H7 (cell line): Measurements from ENCODE around the gene PRIM2. TPM values are rescaled to one million over a fixed set of nuclear protein-coding genes. Genes with fewer than 3 reads are reported as not detected.
"Not testable (repeated sequence)": the region's sequence is repeated elsewhere in the genome, so short reads cannot be mapped to it uniquely, and the experiment has no call there.

Source experiments
- DNase-seq: peaks from one replicate; pipeline ENCODE4 v3.0.0; 2012
- H3K27me3 ChIP-seq: 2 replicates; pipeline ENCODE4 v1.6.0; 2011; ENCODE audit warnings: mild to moderate bottlenecking, low read length; ENCODE audit not compliant: control insufficient read depth, insufficient read depth
- H3K36me3 ChIP-seq: replicated peaks from 2 replicates; pipeline ENCODE4 v1.5.1; 2011; ENCODE audit warnings: low read length; ENCODE audit not compliant: control insufficient read depth, insufficient read depth
- H3K4me3 ChIP-seq: 2 replicates; pipeline ENCODE4 v1.5.1; 2011; ENCODE audit warnings: low read depth, mild to moderate bottlenecking, control low read depth, low read length, moderate library complexity; ENCODE audit not compliant: insufficient read depth
- total RNA-seq: library from RNA; depleted of rRNA; stranded (reverse); fragments of >200 nt; shearing (Covaris generic); gene quantifications from 2 replicates; pipeline ENCODE4 v1.2.3, GENCODE V29; 2014

The PRIM2 gene
- total RNA-seq, 1 experiment from 2014 or later: 66.1 TPM

DNA sequence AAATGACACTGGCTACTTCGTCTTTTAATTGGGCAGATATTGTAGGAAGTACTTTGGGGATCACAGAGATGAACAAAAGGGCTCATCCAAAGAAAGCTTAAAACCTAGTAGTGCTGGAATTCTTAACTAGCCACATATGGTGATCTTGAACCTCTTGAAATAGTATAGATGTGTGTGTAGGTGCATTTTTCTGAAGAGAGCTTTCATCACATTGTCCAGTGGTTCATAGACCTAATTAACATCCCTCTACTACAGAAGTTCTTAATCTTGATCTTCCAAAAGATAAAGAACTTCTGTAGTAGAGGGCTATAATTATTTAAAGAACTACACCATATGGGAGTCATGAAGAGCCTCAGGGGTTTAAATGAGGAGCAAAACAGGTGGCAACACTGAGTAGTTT, 2.3 kb upstream of the PRIM2 start:
- no peak for DNase-seq
- Histone ChIP-seq H3K27me3 (no peaks in the 10 kb centered on the region), H3K36me3 (peaks cover 9% of the 10 kb centered on the region)

DNA sequence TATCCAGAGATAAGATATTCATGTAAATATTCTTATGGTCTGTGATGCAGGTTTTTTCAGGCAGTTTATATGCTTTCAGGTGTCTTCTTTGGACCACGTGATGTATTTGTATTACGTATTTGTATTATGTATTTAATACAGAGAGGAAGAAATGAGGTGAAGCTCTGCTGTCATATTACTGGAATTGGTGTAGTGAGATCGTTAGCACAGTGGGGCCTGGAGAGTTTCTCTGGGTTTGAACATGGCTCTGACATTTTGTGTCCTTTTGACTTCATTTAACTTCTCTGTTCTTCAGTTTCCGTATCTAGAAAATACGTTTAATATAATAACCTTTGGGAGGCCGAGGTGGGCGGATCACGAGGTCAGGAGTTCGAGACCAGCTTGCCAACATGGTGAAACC, 1.6 kb upstream of the PRIM2 start:
- no peak for DNase-seq
- H3K36me3 ChIP-seq: peaks cover 12% of the 10 kb centered on the region
- H3K4me3 ChIP-seq: no peak overlapping the region
- no peaks in the 10 kb centered on the region for H3K27me3 ChIP-seq

More for the DNA sequence above, 2.3 kb upstream of the PRIM2 start:
- no peak overlapping the region for H3K4me3 ChIP-seq

DNA sequence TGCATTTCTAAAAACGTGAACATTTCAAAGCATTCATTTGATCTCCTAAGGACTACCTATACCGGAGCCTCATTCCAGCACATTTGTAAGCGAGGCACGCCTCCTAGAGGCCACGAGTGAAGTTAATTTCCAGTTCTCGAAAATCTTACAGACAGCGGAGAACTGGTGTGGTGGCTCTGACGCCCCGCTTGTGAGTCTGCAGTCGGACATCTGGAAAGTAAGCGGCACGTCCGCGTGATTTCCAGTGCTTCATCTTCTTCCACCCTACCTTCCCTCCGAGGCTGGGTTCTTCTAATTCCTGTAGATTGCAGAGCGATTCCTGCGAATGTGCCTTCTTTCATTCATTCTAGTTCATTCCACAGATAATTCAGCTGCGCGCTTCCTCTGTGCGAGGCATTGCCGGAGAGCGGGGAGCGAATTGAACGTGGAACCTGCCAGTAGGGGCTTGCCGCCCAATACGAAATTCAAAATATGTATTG, 810 bp upstream of the PRIM2 start:
- Histone ChIP-seq H3K4me3 (peak overlapping the region; percentile 74), H3K36me3 (peaks cover 17% of the 10 kb centered on the region), H3K27me3 (no peaks in the 10 kb centered on the region)
- DNase-seq: peak; percentile 72

- Histone ChIP-seq H3K36me3 (peaks cover 33% of the 10 kb centered on the region), H3K4me3 (no peak overlapping the region), H3K27me3 (no peaks in the 10 kb centered on the region)
- DNase-seq: no peak
Measured at GRCh38 chr6:57324538-57324937, 7.1 kb downstream of the PRIM2 start.

DNA sequence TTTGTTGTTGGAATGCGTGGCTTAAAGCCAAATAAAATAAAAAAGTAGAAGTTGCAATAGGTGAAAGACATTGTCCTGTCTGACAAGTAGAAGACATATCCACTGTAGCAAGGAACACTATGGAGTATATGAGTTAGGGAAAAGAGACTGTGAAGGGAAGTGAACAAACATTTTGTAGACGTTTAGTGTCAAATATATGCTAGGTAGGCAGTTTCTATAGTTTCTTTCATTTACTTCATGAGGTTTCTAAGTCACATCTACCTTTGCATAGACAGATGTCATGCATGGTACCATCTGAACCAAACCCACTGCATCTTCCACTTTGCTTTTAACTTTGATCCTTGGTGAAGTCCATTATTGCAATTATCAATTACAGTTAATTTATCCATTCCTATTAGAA, 9.9 kb downstream of the PRIM2 start:
- Histone ChIP-seq H3K36me3 (peaks cover 18% of the 10 kb centered on the region), H3K27me3 (no peaks in the 10 kb centered on the region), H3K4me3 (no peak overlapping the region)
- DNase-seq: no peak

DNA sequence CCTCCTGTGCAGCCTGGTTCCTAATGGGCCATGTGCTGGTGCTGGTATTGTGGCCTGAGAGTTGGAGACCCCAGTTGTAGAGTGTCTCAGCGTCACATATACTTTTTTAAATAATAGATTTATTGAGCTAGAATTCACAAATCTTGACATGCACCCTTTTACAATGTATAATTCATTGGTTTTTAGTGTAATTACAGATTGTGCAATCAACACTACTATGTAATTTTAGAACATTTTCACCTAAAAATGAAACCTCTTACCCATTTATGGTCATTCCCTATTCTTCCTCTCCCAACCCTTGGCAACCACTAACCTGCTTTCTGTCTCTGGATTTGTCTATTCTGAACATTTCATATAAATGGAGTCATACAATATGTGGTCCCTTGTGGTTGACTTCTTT, 10.6 kb downstream of the PRIM2 start:
- H3K36me3 ChIP-seq: peaks cover 18% of the 10 kb centered on the region
- no peak for DNase-seq
- no peak overlapping the region for H3K4me3 ChIP-seq
- H3K27me3 ChIP-seq: no peaks in the 10 kb centered on the region

GRCh38 chr6:57329933-57330332, 12.5 kb downstream of the PRIM2 start:
- DNase-seq: no peak
- H3K4me3 ChIP-seq: no peak overlapping the region
- H3K27me3 ChIP-seq: no peaks in the 10 kb centered on the region
- peaks cover 20% of the 10 kb centered on the region for H3K36me3 ChIP-seq

- Histone ChIP-seq H3K36me3 (no peaks in the 10 kb centered on the region), H3K4me3 (no peak overlapping the region), H3K27me3 (no peaks in the 10 kb centered on the region)
- DNase-seq: no peak
Measured at GRCh38 chr6:57342148-57342669, 24.8 kb downstream of the PRIM2 start.

GRCh38 chr6:57343342-57343741, 25.9 kb downstream of the PRIM2 start:
- H3K27me3 ChIP-seq: not testable (repeated sequence)

DNA sequence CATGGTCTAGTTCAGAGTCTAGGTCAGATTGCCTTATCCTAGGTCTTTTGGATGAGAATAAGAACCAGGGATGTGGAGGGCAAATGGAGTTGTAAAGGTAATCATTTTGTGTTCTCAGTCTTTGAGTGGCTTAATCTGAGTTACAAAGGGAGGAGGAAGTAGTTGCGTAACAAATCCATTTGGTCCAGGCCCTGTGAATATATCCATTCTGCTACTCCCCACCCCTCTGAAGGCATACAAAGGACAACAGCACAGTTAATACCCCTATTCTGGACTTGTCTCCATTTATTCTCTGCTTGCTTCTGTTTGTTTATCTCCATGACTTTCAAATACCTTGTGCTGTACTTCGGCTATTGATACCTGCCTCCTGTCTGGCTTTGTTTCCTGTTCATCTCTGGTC, 29.3 kb downstream of the PRIM2 start:
- not testable (repeated sequence) for H3K36me3 ChIP-seq, DNase-seq, H3K27me3 ChIP-seq, H3K4me3 ChIP-seq

More at GRCh38 chr6:57343342-57343741, 25.9 kb downstream of the PRIM2 start:
- not testable (repeated sequence) for H3K4me3 ChIP-seq, DNase-seq, H3K36me3 ChIP-seq

GRCh38 chr6:57347597-57347996, 30.2 kb downstream of the PRIM2 start:
- H3K27me3 ChIP-seq, DNase-seq, H3K4me3 ChIP-seq, H3K36me3 ChIP-seq: not testable (repeated sequence)

- not testable (repeated sequence) for H3K27me3 ChIP-seq, H3K4me3 ChIP-seq, DNase-seq
Measured at GRCh38 chr6:57350443-57350842, 33.0 kb downstream of the PRIM2 start.

GRCh38 chr6:57352596-57352995, 35.2 kb downstream of the PRIM2 start:
- H3K4me3 ChIP-seq: not testable (repeated sequence)

More at GRCh38 chr6:57350443-57350842, 33.0 kb downstream of the PRIM2 start:
- not testable (repeated sequence) for H3K36me3 ChIP-seq

GRCh38 chr6:57358319-57358718, 40.9 kb downstream of the PRIM2 start:
- not testable (repeated sequence) for H3K36me3 ChIP-seq, H3K27me3 ChIP-seq, H3K4me3 ChIP-seq, DNase-seq

More at GRCh38 chr6:57352596-57352995, 35.2 kb downstream of the PRIM2 start:
- not testable (repeated sequence) for DNase-seq, H3K36me3 ChIP-seq, H3K27me3 ChIP-seq

DNA sequence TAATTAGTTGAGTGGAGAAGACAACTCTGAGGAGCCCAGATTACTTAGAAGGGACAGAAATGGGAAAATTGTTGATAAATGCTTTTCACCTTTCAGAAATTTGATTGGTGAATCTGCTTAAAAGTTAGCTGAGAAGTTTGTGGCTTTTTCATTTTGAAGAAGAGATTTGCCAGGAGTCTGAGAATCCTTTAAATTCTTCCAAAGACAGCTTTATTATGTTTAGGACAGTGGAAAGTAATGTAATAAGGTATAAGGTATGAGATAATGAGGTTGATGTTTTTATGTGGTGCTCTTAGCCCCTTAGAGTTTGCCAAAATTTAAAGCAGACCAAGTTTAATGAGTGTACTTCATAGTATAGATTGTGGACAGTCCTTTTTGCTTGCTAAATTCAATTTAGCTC, 42.3 kb downstream of the PRIM2 start:
- not testable (repeated sequence) for H3K27me3 ChIP-seq, H3K36me3 ChIP-seq, DNase-seq, H3K4me3 ChIP-seq

GRCh38 chr6:57362340-57362739, 44.9 kb downstream of the PRIM2 start:
- H3K36me3 ChIP-seq, H3K4me3 ChIP-seq, DNase-seq, H3K27me3 ChIP-seq: not testable (repeated sequence)
